Activated CD8-positive, alpha-beta T cell treated with anti-CD3 and anti-CD28 coated beads, Interleukin-2, amount 10 ng/mL, durations not matched to agents 7 days and 5 days (primary cell): ENCODE results near the gene ODF4. TPM values are rescaled to one million over a fixed set of nuclear protein-coding genes. Genes with fewer than 3 reads are reported as not detected.
"Not testable (repeated sequence)": the region's sequence is repeated elsewhere in the genome, so short reads cannot be mapped to it uniquely, and the experiment has no call there.

Experiments used
- ATAC-seq: fragments of 150-1000 bp; cut with Tn5 transposase; one replicate; pipeline ENCODE4 v1.10.0; 2021; ENCODE audit warnings: moderate library complexity
- CTCF ChIA-PET: fragments of 350-600 bp; sonication (Branson Sonifier 250); formaldehyde crosslinking; loops from one replicate; lab custom pipeline; 2021; ENCODE audit warnings: antibody characterized with exemption; lab: Charles Lee
- POLR2A ChIA-PET: fragments of 350-600 bp; sonication (Branson Sonifier 250); formaldehyde crosslinking; loops from one replicate; lab custom pipeline; 2021; ENCODE audit warnings: antibody characterized with exemption; lab: Charles Lee
- DNase-seq: peaks from one replicate; pipeline ENCODE4 v3.0.0-alpha.2; 2020
- H3K27ac Mint-ChIP-seq: one replicate; pipeline ENCODE4 v1.8.0; 2021; ENCODE audit warnings: mild to moderate bottlenecking, mixed read lengths
- H3K27me3 Mint-ChIP-seq: one replicate; pipeline ENCODE4 v1.8.0; 2021; ENCODE audit warnings: low read depth, mixed read lengths
- H3K36me3 Mint-ChIP-seq: one replicate; pipeline ENCODE4 v1.8.0; 2021; ENCODE audit warnings: low read depth, mixed read lengths
- H3K4me1 Mint-ChIP-seq: one replicate; pipeline ENCODE4 v1.8.0; 2021; ENCODE audit warnings: low read depth, mixed read lengths
- H3K4me3 Mint-ChIP-seq: one replicate; pipeline ENCODE4 v1.8.0; 2021; ENCODE audit warnings: mild to moderate bottlenecking, mixed read lengths
- H3K9me3 Mint-ChIP-seq: one replicate; pipeline ENCODE4 v1.8.0; 2022; ENCODE audit warnings: mixed read lengths; ENCODE audit not compliant: insufficient read depth
- total RNA-seq, 2 experiments: library from RNA; stranded (reverse); gene quantifications; one replicate each; pipeline ENCODE4 v1.2.3, GENCODE V29; 2021

Gene ODF4
- total RNA-seq, 2 experiments from 2014 or later, result not detected

DNA sequence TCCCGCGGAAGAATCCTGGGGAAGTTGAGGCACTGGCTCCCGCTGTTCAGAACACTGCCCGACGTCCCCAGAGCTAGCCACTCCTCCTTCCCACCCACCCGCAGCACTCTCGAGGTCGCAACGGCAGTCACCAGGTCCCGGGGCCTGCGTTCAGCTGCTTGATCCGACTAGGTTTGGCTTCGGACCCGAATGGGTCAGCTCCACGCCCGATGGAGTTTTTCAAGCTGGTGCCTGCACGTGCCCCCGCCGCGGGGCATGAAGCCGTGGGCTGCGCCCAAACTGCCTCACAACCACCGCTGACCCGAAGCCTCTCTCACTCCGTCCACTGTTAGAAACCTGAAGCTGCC, 12.4 kb upstream of the ODF4 start:
- CTCF ChIA-PET, result interaction anchor here (0.5 to 1.8 kb wide), 5 partner anchors 10 to 170 kb away, joined by 4 to 6 read pairs (median 4); partner anchors contain the start of gene KRABD2
- POLR2A ChIA-PET, result interaction anchor here (0.6 kb wide), 1 partner anchor 511 kb away, joined by 3 read pairs; no protein-coding TSS in a partner anchor
- Mint-ChIP-seq H3K4me1 (peaks cover 24% of the 10 kb centered on the region), H3K4me3 (peak overlapping the region; percentile 65), H3K27me3 (peaks cover 29% of the 10 kb centered on the region), H3K27ac (no peak overlapping the region), H3K9me3 (no peaks in the 10 kb centered on the region), H3K36me3 (no peaks in the 10 kb centered on the region)
- DNase-seq (no peak), ATAC-seq (no peak)

- Mint-ChIP-seq H3K4me1 (peaks cover 10% of the 10 kb centered on the region), H3K36me3 (no peaks in the 10 kb centered on the region), H3K27me3 (peaks cover 12% of the 10 kb centered on the region), H3K27ac (no peak overlapping the region), H3K4me3 (no peak overlapping the region), H3K9me3 (no peaks in the 10 kb centered on the region)
- no peak for DNase-seq
- ATAC-seq, result no peak
- CTCF ChIA-PET, result no interaction called here
- POLR2A ChIA-PET, result interaction anchor here (0.6 kb wide), 1 partner anchor 62 kb away, joined by 4 read pairs; no protein-coding TSS in a partner anchor
Observed at GRCh38 chr17:8332128-8332527, 7.5 kb upstream of the ODF4 start.

DNA sequence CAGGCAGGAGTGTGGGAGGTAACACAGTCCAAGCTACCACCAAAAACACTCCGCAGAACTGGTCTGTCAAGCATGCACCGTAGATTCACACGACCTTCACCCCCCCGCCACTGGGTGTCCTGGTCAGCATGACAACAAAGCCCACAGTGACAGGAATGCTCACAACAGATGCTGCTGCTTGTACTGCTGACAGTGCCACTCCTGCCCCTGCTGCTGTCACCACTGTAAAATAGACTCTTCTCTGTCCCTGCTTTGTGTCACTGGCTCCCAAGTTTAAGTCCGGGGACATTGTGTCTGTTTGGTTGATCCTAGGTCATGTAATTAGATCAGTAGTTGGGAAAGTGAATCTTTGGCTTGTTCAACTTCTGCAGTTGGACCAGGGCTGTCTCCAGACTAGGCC, 7.0 kb upstream of the ODF4 start:
- Mint-ChIP-seq H3K36me3 (no peaks in the 10 kb centered on the region), H3K4me1 (peaks cover 6% of the 10 kb centered on the region), H3K4me3 (no peak overlapping the region), H3K9me3 (no peaks in the 10 kb centered on the region), H3K27ac (no peak overlapping the region), H3K27me3 (peaks cover 13% of the 10 kb centered on the region)
- ChIA-PET CTCF (no interaction called here), POLR2A (no interaction called here)
- no peak for DNase-seq
- ATAC-seq, result no peak

GRCh38 chr17:8333281-8333680, 6.4 kb upstream of the ODF4 start:
- H3K4me3 Mint-ChIP-seq, result no peak overlapping the region
- H3K4me1 Mint-ChIP-seq, result peaks cover 9% of the 10 kb centered on the region

GRCh38 chr17:8337802-8338752, 1.6 kb upstream of the ODF4 start:
- peak; percentile 39 for ATAC-seq
- CTCF ChIA-PET, result interaction anchor here (0.8 to 1.5 kb wide), 7 partner anchors 11 to 264 kb away, joined by 3 to 5 read pairs (median 3); no protein-coding TSS in a partner anchor
- H3K36me3 Mint-ChIP-seq, result no peaks in the 10 kb centered on the region
- DNase-seq, result no peak
- H3K9me3 Mint-ChIP-seq, result no peaks in the 10 kb centered on the region
- peaks cover 9% of the 10 kb centered on the region for H3K27me3 Mint-ChIP-seq
- POLR2A ChIA-PET, result interaction anchor here (0.8 kb wide), 1 partner anchor 38 kb away, joined by 5 read pairs; the partner anchor contains the start of gene KRABD2
- H3K4me1 Mint-ChIP-seq, result peaks cover 16% of the 10 kb centered on the region
- H3K27ac Mint-ChIP-seq, result no peak overlapping the region
- no peak overlapping the region for H3K4me3 Mint-ChIP-seq

More at GRCh38 chr17:8333281-8333680, 6.4 kb upstream of the ODF4 start:
- no peaks in the 10 kb centered on the region for H3K36me3 Mint-ChIP-seq
- ATAC-seq, result no peak
- H3K27me3 Mint-ChIP-seq, result peaks cover 11% of the 10 kb centered on the region
- no peak for DNase-seq
- ChIA-PET CTCF (no interaction called here), POLR2A (no interaction called here)
- no peaks in the 10 kb centered on the region for H3K9me3 Mint-ChIP-seq
- no peak overlapping the region for H3K27ac Mint-ChIP-seq

DNA sequence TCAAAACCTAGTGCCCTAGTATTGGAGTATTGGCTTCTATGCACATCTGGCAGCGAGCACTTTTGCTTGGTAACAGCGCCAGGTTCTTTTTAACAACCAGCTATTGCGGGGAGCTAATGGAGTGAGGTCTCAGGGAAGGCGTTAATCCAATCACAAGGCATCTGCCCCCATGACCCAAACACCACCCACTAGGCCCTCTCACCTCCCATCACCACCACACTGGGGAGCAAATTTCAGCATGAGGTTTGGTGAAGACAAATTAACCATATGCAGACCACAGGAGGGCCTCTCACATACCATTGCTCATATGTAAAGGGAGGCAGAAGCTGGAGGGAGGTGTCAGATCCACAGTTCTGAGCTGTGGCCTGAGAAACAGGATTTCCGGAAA, 893 bp upstream of the ODF4 start:
- Mint-ChIP-seq H3K36me3 (no peaks in the 10 kb centered on the region), H3K4me1 (peaks cover 16% of the 10 kb centered on the region), H3K4me3 (no peak overlapping the region), H3K9me3 (no peaks in the 10 kb centered on the region), H3K27me3 (peaks cover 9% of the 10 kb centered on the region), H3K27ac (no peak overlapping the region)
- CTCF ChIA-PET, result interaction anchor here (0.8 to 1.5 kb wide), 6 partner anchors 11 to 265 kb away, joined by 3 to 5 read pairs (median 4); no protein-coding TSS in a partner anchor
- no peak for DNase-seq
- ATAC-seq, result no peak
- POLR2A ChIA-PET, result interaction anchor here (0.8 kb wide), 1 partner anchor 38 kb away, joined by 5 read pairs; the partner anchor contains the start of gene KRABD2

DNA sequence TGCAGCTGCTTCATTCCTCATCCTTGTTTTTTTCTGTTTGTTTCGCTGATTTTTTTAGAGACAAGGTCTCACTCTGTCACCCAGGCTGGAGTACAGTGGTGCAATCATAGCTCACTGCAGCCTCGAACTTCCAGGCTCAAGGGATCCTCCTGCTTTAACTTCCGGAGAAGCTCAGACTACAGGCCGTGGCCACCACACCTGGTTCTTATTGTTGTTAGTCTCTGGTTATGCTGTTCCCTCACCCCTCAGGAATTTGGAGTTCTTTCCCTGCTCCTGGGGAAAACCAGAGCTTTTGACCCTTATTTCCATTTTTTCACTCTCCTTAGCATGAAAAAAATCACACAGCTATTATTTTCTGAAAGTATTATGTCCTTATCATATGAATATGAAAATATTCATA, 1.8 kb downstream of the ODF4 start:
- ChIA-PET CTCF (interaction anchor here (1.0 kb wide), 1 partner anchor 69 kb away, joined by 4 read pairs; no protein-coding TSS in a partner anchor), POLR2A (interaction anchor here (0.6 kb wide), 1 partner anchor 767 kb away, joined by 3 read pairs; no protein-coding TSS in a partner anchor)
- Mint-ChIP-seq H3K9me3 (no peaks in the 10 kb centered on the region), H3K27ac (no peak overlapping the region), H3K36me3 (no peaks in the 10 kb centered on the region), H3K4me3 (no peak overlapping the region), H3K4me1 (peaks cover 29% of the 10 kb centered on the region), H3K27me3 (peaks cover 25% of the 10 kb centered on the region)
- ATAC-seq (no peak), DNase-seq (no peak)

GRCh38 chr17:8345052-8345690, 5.5 kb downstream of the ODF4 start:
- ChIA-PET CTCF (no interaction called here), POLR2A (no interaction called here)
- peak; percentile 33 for DNase-seq
- Mint-ChIP-seq H3K27ac (no peak overlapping the region), H3K36me3 (no peaks in the 10 kb centered on the region), H3K27me3 (peaks cover 33% of the 10 kb centered on the region), H3K4me3 (no peak overlapping the region), H3K4me1 (peaks cover 14% of the 10 kb centered on the region), H3K9me3 (no peaks in the 10 kb centered on the region)
- peak; percentile 60 for ATAC-seq

DNA sequence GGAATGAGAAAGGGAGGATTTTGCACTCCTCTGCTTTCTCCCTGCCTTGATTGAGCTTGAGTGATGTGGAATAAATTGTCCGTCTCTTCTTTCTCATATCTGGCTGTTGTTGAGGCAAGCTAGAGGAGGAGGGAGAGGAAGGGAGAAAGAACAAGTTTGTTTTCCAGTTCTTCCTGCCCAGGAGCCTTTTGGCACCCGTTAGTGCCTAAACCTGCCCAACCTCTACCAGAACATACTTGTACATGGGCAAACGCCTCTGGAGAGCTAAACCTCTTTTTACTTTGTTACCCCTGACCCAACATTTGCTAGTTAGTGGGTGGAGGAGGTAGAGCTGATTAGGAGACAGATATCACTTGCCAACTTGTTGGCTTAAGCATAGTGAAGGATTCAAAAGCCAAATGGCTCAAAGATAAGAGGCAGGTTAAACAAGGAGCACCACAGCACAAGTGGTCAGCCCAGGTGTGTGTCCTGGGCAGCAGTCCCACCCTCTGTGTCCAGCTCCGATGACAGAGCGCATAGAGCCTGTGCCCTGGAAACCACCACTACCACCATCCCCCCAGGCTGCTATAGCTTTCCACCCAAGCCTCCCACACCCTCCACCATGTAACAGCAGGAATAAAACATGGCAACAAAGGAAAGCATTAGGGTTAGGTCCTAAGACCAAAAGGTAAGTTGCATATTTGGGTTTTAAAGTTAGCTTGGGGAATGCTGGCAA, 6.5 kb downstream of the ODF4 start:
- H3K4me1 Mint-ChIP-seq, result peaks cover 14% of the 10 kb centered on the region
- no peak overlapping the region for H3K27ac Mint-ChIP-seq
- H3K36me3 Mint-ChIP-seq, result no peaks in the 10 kb centered on the region
- ATAC-seq (no peak), DNase-seq (no peak)
- CTCF ChIA-PET, result no interaction called here
- H3K4me3 Mint-ChIP-seq, result no peak overlapping the region
- POLR2A ChIA-PET, result no interaction called here
- peaks cover 35% of the 10 kb centered on the region for H3K27me3 Mint-ChIP-seq
- no peaks in the 10 kb centered on the region for H3K9me3 Mint-ChIP-seq

DNA sequence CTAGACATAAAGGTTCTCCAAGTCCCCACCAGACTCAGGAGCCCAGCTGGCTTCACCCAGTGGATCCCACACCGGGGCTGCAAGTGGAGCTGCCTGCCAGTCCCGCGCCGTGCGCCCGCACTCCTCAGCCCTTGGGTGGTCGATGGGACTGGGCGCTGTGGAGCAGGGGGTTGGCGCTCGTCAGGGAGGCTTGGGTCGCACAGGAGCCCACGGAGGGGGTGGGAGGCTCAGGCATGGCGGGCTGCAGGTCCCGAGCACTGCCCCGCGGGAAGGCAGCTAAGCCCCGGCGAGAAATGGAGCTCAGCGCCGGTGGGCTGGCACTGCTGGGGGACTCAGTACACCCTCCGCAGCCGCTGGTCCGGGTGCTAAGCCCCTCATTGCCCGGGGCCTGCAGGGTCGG, 7.4 kb downstream of the ODF4 start:
- CTCF ChIA-PET, H3K27ac Mint-ChIP-seq, H3K4me3 Mint-ChIP-seq, ATAC-seq, H3K36me3 Mint-ChIP-seq, DNase-seq, H3K9me3 Mint-ChIP-seq, POLR2A ChIA-PET: not testable (repeated sequence)
- Mint-ChIP-seq H3K4me1 (peaks cover 14% of the 10 kb centered on the region), H3K27me3 (peaks cover 35% of the 10 kb centered on the region)

DNA sequence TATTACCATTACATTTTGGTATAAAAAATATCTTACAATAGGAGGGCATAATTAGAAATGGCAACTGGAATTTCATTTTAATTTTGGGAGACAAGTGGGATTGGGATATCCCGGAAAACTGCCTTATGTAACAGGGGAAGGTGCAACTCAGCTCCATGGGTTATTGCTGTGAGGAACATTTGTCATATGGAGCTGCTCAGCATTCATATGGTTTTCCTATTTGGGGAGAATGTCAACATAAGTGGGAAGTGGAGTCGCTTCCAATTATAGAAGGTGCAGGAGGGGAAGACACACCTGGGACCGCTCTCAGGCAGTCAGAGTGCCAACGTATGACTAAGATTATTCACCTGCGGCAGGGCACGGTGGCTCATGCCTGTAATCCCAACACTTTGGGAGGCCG, 10.7 kb downstream of the ODF4 start:
- DNase-seq (no peak), ATAC-seq (no peak)
- peaks cover 3% of the 10 kb centered on the region for H3K4me1 Mint-ChIP-seq
- ChIA-PET POLR2A (no interaction called here), CTCF (no interaction called here)
- no peak overlapping the region for H3K4me3 Mint-ChIP-seq
- no peaks in the 10 kb centered on the region for H3K36me3 Mint-ChIP-seq
- H3K27me3 Mint-ChIP-seq, result peaks cover 27% of the 10 kb centered on the region
- H3K27ac Mint-ChIP-seq, result no peak overlapping the region
- H3K9me3 Mint-ChIP-seq, result no peaks in the 10 kb centered on the region
